Endometrium (tissue), 2 donors: ENCODE results near the gene RGS7.
"Not testable (repeated sequence)": the region's sequence is repeated elsewhere in the genome, so short reads cannot be mapped to it uniquely, and the experiment has no call there.

ENCODE experiments used
- FAIRE-seq: peaks from 2 replicates; lab custom pipeline; 2012; peaks lifted over from hg19 to GRCh38; lab: Jason Lieb, UNC
- donor health status: control.
- donor health status: control.

RGS7 gene

DNA sequence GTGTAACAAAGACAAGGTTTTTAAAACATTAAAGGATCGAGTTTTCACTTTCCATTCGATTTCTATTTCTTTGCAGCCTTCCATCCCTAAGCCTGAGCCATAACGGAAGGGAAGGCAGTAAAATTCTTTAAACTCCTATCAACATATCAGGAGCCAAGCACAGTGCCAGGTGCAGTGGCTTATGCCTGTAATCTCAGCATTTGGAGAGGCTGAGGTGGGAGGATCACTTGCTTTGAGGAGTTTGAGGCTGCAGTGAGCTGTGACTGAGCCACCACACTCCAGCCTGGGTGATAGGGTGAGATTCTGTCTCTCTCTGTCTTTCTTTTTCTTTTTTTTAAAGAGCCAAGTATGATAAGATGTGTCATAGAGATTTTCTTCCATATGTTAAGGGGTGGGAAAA lies 527.5 kb downstream of the RGS7 start:
- FAIRE-seq = no peak

DNA sequence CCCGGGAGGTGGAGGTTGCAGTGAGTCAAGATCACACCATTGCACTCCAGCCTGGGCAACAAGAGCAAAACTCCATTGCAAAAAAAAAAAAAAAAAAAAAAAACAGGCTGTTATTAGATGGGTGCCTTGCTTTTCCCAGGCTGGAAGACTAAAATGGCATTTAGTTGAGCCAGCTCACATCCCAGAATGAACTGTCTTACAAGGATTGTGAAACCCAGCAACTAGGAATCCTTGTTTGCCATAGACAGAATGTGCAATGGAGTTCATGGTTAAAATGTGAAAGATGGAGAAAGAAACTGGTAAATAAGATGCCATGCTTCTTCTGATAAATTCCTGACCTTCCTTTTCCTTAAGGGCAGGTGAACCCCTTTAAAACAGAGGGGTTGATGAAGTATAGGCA lies 529.2 kb downstream of the RGS7 start:
- no peak for FAIRE-seq

DNA sequence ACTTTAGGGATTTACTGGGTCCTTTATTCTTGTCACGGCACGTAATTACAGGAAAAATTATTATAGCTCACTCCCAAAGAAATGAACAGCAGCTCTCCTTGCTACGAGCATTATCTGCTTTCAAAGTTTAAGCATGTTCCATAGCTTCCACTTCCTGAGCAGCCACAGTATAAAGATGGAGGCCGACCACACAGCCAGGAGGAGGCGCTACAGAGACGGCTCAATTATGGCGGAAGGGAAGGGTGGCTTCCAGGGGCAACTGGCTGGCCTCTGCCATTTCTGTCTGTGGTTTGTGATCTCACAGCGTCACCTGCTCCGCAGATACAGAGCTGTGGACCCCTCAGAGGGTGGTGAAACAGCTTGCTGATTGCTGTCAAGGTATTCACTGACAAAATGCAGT lies 532.8 kb downstream of the RGS7 start:
- no peak for FAIRE-seq

DNA sequence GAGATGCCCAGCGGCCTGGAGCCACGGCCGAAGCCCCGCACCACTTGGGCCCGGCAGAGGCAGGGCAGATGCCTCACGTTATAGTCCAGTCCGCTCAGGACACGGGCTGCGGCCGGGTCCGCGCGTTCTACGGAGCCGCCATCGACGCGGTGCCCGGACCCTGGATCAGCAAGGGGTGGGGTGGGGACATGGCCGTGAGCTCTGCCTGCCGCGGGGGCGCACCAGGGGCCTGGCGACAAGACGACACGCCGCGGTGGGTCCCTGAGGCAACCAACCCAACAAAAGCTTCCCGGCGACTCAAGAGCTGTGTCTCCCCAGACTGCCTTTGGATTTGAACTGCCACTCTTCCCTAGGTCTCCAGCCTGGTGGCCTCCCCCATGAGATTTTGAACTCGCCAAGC lies 533.6 kb downstream of the RGS7 start:
- no peak for FAIRE-seq

DNA sequence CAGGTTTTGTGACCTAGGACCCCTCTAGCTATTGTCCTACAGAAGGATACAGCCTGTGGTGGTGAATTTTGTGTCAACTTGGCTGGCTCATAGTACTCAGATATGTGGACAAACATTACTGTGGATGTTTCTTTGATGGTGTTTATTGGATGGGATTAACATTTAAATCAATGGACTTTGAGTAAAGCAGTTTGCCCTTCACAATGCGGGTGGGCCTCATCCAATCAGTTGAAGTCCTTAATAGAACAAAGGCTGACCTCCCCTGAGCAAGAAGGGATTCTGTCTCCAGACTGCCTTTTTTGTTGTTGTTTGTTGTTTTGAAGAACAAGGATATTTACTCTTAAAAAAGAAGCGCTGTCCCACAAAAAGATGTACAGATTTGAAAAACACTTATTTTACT lies 535.1 kb downstream of the RGS7 start:
- FAIRE-seq = no peak

DNA sequence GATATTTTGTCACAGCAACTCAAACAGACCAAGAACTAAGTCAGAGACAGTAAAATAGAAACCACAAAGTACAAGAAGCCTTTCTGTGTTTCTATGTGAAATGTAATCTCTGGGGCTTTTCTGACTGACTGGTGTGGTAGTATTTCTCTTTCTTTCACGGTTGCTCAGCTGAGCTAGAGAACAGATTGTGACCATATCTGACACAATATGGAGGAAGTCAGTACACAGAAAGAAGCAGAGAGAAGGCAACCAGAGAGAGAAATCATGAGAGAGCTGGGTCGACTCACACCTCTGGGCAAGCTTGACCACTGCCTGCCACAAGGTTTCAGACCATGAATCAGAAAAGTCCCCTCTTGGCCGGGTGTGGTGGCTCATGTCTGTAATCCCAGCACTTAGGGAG lies 536.2 kb downstream of the RGS7 start:
- no peak for FAIRE-seq

DNA sequence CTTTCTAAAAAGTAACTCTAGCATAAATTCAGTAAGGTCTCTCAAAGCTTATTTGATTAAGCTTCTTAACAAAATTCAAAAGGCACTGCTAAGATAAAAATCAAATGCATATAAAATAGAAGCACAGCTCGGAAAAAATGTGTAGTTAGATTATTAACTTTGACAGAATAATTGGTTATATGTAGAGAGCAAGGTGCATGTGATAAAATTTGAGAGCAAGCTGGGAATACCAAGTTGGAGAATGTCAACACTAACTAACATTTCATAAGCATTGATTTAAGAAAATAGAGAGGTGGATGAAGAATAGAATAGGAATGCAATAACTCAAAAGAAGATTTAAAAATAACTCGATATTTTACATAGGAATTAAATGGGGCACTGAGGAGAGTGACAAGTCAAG lies 540.5 kb downstream of the RGS7 start:
- FAIRE-seq = no peak

DNA sequence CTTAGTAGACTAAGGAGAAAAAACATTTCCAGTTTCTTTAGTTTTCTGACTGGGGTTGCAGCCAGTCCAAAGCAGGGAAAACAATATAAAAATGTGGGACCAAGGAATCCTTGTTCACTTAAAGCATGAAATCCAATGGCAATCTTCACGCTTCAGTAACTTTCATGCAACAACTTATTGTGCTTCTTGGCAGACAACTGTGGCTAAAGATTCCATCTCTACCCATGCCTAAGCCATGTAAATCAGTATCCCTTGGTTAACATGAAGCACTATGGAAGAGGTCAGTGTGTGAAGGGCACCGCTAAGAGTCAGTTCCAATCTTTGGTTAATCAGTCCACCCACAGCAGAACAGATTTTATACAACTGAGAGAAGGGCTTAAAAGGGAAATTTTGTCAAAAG lies 543.3 kb downstream of the RGS7 start:
- no peak for FAIRE-seq

DNA sequence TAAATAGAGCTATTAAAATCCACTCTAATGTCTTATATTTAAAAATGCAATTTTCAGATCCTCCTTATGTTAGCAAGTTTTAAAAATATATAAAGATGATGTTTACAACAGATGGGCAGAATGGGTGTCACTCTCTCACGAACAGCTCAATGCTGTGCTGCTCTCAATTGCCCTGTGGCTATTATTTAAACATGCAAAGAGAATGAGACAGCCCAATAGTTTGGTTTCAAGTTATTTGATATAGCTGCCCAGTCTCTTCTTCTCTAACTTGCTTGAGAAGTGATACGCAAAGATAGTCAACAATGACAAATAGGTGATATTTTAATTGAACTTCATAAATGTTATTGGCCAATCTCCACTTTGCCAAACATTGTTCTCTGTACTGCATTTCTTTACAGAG lies 545.7 kb downstream of the RGS7 start:
- FAIRE-seq = no peak

DNA sequence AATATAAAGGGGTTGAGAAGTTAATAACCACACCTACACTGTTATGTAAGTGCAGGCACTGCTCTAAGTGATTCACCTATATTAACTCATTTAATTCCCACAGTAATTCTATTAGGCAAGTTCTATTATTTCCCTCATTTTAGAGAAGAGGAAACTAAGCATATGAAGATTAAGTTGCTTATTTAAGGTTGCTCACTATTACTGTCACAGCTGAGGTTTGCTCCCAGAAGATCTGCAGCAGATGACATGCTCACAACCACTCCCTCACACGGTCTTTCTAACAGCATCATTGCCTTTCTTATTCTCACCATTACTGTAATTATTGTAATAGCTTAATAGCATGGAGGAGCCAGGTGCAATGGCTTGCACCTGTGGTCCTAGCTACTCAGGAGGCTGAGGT lies 548.6 kb downstream of the RGS7 start:
- FAIRE-seq = no peak

DNA sequence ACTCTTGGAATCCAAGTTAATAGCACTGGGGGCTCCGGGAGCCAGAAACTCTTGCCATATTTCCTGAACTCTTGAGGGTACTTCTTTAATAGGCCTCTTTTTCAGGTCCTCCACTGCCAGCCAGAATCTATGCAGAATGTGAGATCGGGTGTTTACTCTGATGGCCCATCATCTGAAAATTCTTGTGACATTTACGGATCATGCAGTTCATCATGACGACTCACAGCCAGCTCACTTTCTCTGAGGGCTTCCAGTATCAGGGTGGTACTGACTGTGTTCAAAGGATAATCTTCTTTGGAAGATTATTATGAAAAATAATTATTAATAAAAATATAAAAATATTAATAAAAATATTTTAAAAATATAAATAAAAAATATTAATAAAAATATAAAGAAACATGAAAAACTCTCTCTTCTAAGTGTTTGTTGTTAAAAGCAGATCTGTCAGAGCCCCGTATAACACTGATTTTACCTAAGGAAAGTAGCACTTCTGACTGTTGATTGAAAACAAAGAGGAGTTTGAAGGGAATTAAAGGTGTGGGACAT lies 550.7 kb downstream of the RGS7 start:
- no peak for FAIRE-seq

DNA sequence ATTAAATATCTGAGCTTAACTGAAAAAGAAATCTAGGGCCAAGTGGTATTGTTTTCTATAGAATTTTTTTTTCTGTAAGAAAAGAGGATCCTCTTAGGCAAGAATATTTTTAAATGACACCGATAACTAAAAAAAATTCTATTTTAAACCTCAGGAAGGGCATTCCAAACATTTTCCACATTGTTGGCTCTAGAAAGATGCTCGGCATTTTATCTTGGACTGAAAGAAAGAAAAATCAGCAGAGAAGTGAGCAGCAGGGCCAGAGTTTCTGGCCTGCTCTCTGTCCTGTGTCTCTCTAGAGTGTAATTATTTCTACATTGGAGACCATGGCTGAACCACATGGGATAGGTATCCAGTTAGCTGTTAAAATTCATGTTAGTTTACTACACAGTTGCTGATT lies 552.5 kb downstream of the RGS7 start:
- no peak for FAIRE-seq

DNA sequence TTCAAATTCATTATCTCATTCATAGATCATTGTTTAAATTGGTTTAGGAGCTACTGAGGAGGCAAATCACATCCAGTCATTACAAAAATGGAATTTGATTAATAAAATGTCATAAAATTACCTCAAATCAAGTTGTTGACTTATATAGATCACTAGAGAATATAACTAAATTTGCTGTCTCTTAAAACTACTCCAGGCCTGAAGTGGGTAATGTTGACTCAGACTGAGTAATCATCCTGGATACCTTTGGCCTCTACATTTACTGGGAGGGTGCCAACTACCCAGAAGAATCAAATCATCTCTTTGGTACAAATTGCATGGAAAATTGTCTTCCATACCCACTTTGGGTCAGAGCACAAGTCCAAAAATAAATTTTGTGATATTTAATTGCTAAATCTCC lies 553.9 kb downstream of the RGS7 start:
- FAIRE-seq = no peak

DNA sequence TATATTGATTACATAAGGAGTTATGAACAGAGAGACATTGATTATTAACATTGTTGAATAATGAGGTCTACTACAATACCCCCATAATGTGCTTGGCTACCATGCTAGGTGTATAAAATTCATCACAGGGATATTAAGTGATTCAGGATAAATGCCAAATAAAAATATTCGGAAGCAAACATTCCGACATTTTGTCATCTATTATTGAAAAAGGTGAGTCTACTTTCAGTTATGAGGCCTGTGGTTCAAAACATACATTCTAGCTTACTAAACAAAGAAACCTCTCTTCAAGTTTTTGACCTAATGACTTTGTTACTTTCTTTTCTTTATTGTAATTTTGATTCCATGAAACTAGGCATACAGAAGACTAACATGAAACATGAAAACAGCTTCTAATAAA lies 554.7 kb downstream of the RGS7 start:
- FAIRE-seq = no peak

DNA sequence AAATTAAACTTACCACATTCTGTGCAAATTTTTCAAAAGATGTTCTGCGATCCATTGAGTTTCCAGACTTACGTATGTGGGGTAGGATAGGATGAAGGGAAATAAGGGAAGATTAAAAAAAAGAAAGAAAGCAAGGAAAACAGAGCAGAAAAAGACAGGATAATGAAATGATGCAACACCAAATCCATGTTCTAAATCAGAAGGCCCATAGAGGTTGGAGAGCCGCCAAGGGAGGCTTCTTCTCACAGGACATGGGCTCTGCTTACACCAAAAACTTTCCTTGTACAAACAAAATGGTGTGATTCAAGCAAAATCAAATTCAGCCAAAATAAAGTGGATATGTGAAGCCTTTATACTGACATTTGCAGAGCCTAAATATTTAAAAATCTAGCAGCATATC lies 555.6 kb downstream of the RGS7 start:
- FAIRE-seq = no peak

DNA sequence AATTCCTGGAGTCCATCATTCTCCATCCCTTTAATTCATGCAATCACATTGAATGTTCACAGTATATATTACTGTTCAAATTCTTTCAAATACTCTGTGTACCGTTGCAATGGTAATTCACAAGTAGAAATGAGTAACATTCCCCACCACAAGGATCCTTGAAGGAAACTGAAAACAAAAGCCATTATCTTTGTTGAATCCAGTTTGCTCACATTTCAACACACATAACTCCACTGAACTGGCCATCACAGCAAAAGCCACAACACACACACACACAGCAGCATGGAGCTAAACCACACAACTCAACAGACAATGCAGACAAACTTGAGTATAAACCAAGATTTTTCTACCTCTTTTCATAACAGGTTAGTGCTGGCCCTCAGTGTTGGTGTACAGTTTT lies 556.7 kb downstream of the RGS7 start:
- no peak for FAIRE-seq

DNA sequence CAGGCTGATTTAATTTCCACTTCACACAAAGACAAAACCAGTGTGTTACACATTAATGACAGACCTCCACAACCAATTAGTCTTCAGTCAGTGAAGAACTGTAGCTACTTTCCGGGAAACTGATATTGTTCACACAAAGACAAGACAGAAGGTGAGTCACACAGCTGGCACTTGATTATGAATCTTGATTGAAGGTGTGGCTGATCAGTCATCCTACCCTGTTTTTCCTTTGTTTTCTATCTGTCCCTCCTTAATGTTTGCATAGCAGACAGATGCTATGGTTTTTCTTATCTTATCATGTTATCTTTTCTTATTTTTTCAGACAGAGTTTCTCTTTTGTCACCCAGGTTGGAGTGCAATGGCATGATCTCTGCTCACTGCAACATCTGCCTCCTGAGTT lies 560.0 kb downstream of the RGS7 start:
- no peak for FAIRE-seq

DNA sequence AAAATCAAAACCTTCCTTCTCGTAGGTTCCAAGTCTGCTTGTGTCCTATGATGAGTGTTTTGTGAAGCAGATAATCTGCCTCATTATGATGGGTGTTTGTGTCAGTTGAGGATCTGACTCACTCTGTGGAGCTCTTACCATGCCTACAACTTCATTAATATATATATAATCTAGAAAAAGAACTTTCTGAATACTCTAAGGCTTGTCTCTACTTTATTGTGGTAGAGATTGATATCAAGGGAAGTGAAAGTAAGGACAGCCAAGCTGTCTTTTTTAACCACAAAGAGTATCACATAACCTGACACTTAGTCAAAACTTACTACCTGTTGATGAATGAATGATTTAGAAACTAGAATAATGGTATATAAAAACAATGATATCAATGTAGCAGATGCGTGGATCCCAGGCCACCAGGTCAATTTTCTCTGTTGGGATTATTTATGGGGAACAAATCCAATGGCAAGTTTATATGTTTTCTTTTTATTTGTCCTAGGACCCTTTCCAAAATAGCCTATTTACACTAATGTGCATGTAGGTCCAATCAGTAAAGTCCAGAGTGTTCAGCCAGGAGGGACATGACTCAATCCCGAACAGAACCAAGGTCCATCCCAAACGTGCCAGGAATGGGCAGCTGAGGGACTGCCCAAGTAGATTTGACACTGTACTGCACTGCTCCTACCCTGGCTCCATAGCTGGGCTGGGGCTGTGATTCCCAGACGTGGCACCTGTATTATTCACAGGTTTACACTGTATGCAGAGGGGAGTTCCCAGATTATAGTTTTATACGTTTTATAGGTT lies 562.8 kb downstream of the RGS7 start:
- FAIRE-seq = no peak

DNA sequence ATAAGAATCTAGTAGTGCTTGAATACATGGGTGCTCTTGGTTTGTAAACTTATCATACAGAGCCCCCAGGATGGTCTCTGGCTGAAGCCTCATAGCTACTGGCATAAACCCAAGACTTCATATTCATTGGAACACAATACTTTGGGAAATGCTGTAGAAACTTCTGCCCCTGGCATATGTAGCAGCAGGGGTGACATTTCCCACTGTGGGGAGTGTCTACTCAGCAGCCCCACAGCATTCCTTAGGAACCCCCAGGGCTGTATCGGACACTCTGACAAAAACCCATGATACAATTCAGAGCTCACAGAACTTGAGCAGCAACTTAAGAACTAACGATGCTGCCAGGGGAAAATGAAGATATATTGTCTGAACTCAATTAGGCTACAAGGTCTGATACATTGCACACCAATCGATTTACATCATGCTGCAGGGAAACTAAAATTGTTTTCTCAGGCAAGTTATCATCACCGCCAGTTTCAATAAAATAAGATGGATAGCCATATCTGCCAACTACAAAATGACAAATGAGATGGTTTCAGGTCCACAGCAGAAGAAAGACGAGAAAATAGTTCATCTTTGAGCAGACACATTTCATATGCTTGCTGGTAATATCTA lies 564.0 kb downstream of the RGS7 start:
- no peak for FAIRE-seq

DNA sequence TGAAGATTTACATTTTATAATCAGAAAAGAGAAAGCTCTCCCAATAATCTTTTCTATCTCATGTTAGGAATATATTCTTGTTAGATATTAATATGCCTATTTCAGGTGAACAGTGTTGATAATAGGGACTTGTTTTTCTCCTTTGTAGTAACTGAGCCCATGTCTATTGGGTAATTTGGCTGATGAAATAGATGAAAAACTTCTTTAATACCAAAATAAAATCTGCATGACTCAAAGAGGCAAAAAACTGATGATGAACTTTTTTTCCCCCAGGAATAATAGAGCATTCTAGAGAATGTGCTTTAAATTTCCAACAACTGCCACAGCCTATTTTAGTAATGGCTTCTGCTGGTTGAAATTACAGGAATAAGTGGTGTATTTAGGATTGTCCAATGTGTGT lies 566.1 kb downstream of the RGS7 start:
- FAIRE-seq = no peak

DNA sequence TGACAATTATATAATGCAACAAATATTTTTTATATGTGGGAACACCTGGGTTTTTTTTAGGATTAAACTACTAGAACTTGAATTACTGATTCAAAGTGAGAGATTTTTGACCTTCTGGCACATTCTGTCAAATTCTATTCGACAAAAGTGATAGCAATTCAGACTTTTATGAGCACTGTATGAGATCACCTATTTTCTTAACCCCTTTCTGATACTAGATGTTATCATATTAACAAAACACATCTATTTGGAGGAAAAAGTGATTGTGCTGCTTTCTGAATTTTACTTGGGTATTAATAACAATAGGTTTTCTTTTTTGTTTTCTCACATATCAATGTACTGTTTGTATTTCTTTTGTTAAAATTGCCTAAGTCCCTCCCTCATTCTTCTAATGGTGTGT lies 570.1 kb downstream of the RGS7 start:
- FAIRE-seq = no peak

DNA sequence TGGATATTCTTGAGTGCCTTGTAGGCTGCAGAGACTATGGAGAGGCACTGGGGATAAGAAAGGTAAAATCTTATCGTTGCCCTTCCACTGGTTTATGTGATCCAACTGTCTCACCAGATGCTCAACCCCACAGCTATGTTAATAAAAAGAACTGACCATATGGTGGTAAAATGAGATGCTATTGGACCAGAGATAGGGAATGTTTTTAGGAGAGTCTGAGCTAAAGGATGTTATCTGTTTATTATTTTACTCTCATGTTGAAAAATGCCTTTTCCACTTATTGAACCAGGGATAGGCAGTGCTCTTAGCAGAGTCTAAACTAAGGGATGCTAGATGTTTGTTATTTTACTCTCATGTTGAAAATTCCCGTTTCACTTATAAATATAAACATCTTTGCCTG lies 572.2 kb downstream of the RGS7 start:
- no peak for FAIRE-seq

DNA sequence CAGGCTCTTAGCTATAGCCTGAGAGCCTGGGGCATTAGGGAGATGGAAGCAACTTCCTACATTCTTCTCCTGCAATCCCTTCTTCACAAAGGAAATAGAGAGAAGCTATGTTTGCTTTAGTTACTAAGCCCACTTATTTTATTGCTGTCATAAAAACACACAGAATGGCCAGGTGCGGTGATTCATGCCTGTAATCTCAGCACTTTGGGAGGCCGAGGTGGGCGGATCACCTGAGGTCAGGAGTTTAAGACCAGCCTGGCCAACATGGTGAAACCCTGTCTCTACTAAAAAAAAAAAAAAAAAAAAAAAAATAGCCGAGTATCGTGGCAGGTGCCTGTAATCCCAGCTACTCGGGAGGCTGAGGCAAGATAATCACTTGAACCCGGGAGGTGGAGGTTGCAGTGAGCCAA lies 573.3 kb downstream of the RGS7 start:
- not testable (repeated sequence) for FAIRE-seq

DNA sequence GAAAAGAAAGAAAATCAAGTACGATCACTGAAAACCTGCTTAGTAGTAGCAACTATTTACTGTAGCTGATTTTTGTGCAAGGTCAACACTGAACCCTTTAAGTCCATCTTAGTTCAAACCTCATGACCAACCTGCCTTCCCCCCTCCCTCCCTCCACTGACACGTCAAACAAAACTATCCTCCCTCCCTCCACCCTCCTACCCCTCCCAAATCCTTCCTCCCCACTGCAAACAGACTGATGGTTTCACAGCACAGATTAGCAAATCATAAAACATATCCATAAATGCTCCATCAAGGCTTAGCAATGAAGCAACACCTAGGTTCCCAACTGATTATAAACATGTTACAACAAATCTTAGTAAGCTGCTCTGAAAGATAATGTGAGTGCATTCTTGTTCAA lies 580.8 kb downstream of the RGS7 start:
- no peak for FAIRE-seq
